ENCODE measurements around the gene RHO.

The RHO gene

GRCh38 chr3:129579991-129580390 is 51.6 kb downstream of the RHO start:
- DNase-seq (ENCODE audit: low spot score) = no peak

GRCh38 chr3:129581623-129582022 is 53.2 kb downstream of the RHO start:
- no peak for DNase-seq (ENCODE audit: low spot score)

- no peak for DNase-seq (ENCODE audit: low spot score)
These were observed 54.4 kb downstream of the RHO start for GRCh38 chr3:129582799-129583198.

- no peak for DNase-seq (ENCODE audit: low spot score)
These were observed 54.9 kb downstream of the RHO start for GRCh38 chr3:129583289-129583688.

- no peak for DNase-seq (ENCODE audit: low spot score)
These were observed 56.2 kb downstream of the RHO start for GRCh38 chr3:129584631-129585030.
